Spinal cord (tissue), 10 donors: ENCODE measurements around the gene HACD2. TPM values are rescaled to one million over a fixed set of nuclear protein-coding genes. Genes with fewer than 3 reads are reported as not detected.

Experiments used
- DNase-seq, 6 donors: peaks; one replicate each; pipeline versions ENCODE4 v3.0.0 to v3.0.0-alpha.2; 2013 to 2015; ENCODE audit warnings: low spot score in 6 of 6, low read depth in 4 of 6
- H3K27ac ChIP-seq: one replicate; pipeline ENCODE4 v1.5.1; 2013; ENCODE audit warnings: low read depth, low read length, control low read depth
- H3K27me3 ChIP-seq: one replicate; pipeline ENCODE4 v1.6.1; 2013; ENCODE audit warnings: low read length; ENCODE audit not compliant: control insufficient read depth, insufficient read depth
- H3K36me3 ChIP-seq: one replicate; pipeline ENCODE4 v1.6.1; 2013; ENCODE audit warnings: low read length; ENCODE audit not compliant: control insufficient read depth, insufficient read depth
- H3K4me1 ChIP-seq: one replicate; pipeline ENCODE4 v1.6.1; 2013; ENCODE audit warnings: low read length; ENCODE audit not compliant: control insufficient read depth, insufficient read depth
- H3K4me3 ChIP-seq: one replicate; pipeline ENCODE4 v1.5.1; 2013; ENCODE audit warnings: low read depth, low read length, control low read depth
- H3K9me3 ChIP-seq: one replicate; pipeline ENCODE4 v1.6.1; 2013; ENCODE audit warnings: low read length; ENCODE audit not compliant: control insufficient read depth, insufficient read depth
- WGBS: methylation state at CpG from one replicate; pipeline ENCODE4 v1.1.5; 2013; ENCODE audit warnings: missing lambda C conversion rate; ENCODE audit not compliant: insufficient coverage; 5-methylcytosine and 5-hydroxymethylcytosine counted together
- polyA plus RNA-seq, 2 donors: library from polyadenylated mRNA; unstranded; fragments of 120-200 nt; gene quantifications; one replicate each; pipeline ENCODE4 v1.2.1, GENCODE V29; 2013; ENCODE audit not compliant: insufficient read length in 2 of 2
- total RNA-seq, 2 donors: library from RNA; depleted of rRNA in 1 of 2; stranded (reverse); fragments of 120-200 nt in 1 of 2; fragments of >200 nt in 1 of 2; gene quantifications; one replicate each; pipeline versions ENCODE4 v1.2.3 to v1.2.4, GENCODE V29; 2013 to 2014
- donor health status: healthy.

HACD2 gene
- total and polyA plus RNA-seq, 4 donors: 22.9 to 56.2 (median 33.5) TPM

DNA sequence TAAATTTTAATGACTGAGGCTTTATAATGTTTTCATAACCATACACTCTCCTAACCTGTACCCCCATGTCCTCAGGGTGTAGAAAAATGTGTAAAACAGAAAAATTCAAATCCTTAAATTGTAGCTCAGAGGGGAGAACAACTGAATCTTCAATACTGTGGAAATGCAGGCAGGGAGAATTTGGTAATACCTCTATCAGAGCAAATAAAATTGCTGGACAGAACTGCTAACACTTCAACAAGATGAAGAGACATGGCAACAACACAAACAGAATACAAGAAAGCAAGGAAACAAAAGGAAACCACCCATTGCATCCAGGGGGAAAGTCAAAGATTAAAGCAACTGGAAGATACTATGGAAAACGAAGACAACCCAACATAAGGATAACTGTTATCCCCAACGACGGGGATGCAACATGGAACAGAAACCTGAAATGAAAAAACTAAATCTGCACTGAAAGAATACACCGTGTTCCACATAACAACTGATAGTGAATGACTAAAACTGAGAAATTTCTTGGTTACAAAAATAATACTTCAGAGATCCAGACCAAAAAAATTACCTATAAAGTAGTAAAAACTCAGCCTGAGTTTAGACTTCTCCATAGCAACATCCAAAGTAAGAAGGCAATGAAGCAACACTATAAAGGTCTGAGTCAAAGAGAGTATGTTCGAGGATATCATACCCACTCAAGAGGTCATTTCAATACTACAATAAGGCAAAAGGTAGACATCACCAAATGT is 48.5 kb downstream of the HACD2 start:
- no CpG with 5 or more reads among the region's 5 CpGs for WGBS
- Histone ChIP-seq H3K36me3 (no peaks in the 10 kb centered on the region), H3K4me1 (no peaks in the 10 kb centered on the region), H3K4me3 (no peak overlapping the region), H3K27ac (no peak overlapping the region), H3K27me3 (no peaks in the 10 kb centered on the region), H3K9me3 (no peaks in the 10 kb centered on the region)
- no peak for DNase-seq

GRCh38 chr3:123535580-123535979 is 49.3 kb downstream of the HACD2 start:
- Histone ChIP-seq H3K9me3 (no peaks in the 10 kb centered on the region), H3K4me1 (no peaks in the 10 kb centered on the region), H3K27me3 (no peaks in the 10 kb centered on the region), H3K4me3 (no peak overlapping the region), H3K36me3 (no peaks in the 10 kb centered on the region), H3K27ac (no peak overlapping the region)
- WGBS: no CpG with 5 or more reads among the region's 1 CpG
- no peak for DNase-seq

DNA sequence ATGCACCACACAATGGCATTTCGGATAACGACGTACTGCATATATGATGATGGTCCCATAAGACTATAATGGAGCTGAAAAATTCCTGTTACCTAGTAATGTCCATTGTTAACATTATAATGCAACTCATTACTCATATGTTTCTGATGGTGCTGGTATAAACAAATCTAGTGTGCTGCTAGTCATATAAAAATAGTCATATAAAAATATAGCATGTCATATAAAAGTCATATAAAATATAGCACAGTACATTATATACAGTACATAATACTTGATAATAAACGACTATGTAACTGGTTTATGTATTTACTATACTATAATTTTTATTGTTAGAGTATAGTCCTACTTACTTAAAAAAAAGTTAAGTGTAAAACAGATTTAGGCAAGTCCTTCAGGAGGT is 50.6 kb downstream of the HACD2 start:
- Histone ChIP-seq H3K9me3 (no peaks in the 10 kb centered on the region), H3K36me3 (no peaks in the 10 kb centered on the region), H3K27me3 (no peaks in the 10 kb centered on the region), H3K4me3 (no peak overlapping the region), H3K4me1 (no peaks in the 10 kb centered on the region), H3K27ac (no peak overlapping the region)
- DNase-seq: no peak
- WGBS: no CpG with 5 or more reads among the region's 4 CpGs

- no peaks in the 10 kb centered on the region for H3K36me3 ChIP-seq
- H3K4me1 ChIP-seq: no peaks in the 10 kb centered on the region
- no peak overlapping the region for H3K4me3 ChIP-seq
- H3K9me3 ChIP-seq: no peaks in the 10 kb centered on the region
- 100% methylated on average over 1 of the region's 2 CpGs for WGBS
- H3K27ac ChIP-seq: no peak overlapping the region
- H3K27me3 ChIP-seq: no peaks in the 10 kb centered on the region
- DNase-seq: no peak
These were observed 51.2 kb downstream of the HACD2 start for GRCh38 chr3:123533554-123534159.

DNA sequence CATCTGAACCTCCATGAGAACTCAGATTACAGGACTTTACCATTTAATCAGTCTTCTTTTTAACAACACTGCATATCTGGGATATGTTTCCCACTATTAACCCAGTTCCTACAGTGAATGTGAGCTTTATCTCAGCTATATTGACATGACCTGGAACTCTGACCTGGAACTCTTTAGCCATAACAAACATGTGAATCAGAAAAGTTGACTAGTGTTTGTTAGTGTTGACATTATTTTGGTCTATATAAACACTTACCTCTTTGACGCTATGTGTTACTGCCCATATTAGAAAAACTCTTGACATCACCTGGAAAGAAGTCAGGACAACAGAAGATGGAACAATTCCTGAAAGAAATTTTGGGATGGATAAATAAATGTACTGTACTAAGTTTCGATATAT is 56.7 kb downstream of the HACD2 start:
- Histone ChIP-seq H3K4me3 (no peak overlapping the region), H3K4me1 (no peaks in the 10 kb centered on the region), H3K36me3 (no peaks in the 10 kb centered on the region), H3K27ac (no peak overlapping the region), H3K27me3 (no peaks in the 10 kb centered on the region), H3K9me3 (no peaks in the 10 kb centered on the region)
- no CpG with 5 or more reads among the region's 2 CpGs for WGBS
- no peak for DNase-seq

GRCh38 chr3:123527046-123527445 is 57.8 kb downstream of the HACD2 start:
- no peak overlapping the region for H3K4me3 ChIP-seq
- no peaks in the 10 kb centered on the region for H3K27me3 ChIP-seq
- H3K27ac ChIP-seq: no peak overlapping the region
- no peaks in the 10 kb centered on the region for H3K4me1 ChIP-seq
- WGBS: 100% methylated on average over 2 of the region's 3 CpGs
- H3K9me3 ChIP-seq: no peaks in the 10 kb centered on the region
- H3K36me3 ChIP-seq: peaks cover 4% of the 10 kb centered on the region
- DNase-seq: no peak

GRCh38 chr3:123526474-123526873 is 58.4 kb downstream of the HACD2 start:
- Histone ChIP-seq H3K27me3 (no peaks in the 10 kb centered on the region), H3K9me3 (no peaks in the 10 kb centered on the region), H3K4me1 (no peaks in the 10 kb centered on the region), H3K4me3 (no peak overlapping the region), H3K27ac (no peak overlapping the region), H3K36me3 (peaks cover 4% of the 10 kb centered on the region)
- DNase-seq: peak in 1 of 6 donors; percentile 35
- no CpG with 5 or more reads among the region's 1 CpG for WGBS

- no peak for DNase-seq
- H3K4me3 ChIP-seq: no peak overlapping the region
- H3K36me3 ChIP-seq: peaks cover 4% of the 10 kb centered on the region
- WGBS: 100% methylated on average over 1 of the region's 3 CpGs
- H3K27ac ChIP-seq: no peak overlapping the region
- H3K9me3 ChIP-seq: no peaks in the 10 kb centered on the region
- no peaks in the 10 kb centered on the region for H3K27me3 ChIP-seq
- H3K4me1 ChIP-seq: no peaks in the 10 kb centered on the region
These were observed 59.4 kb downstream of the HACD2 start for GRCh38 chr3:123525433-123525832.

DNA sequence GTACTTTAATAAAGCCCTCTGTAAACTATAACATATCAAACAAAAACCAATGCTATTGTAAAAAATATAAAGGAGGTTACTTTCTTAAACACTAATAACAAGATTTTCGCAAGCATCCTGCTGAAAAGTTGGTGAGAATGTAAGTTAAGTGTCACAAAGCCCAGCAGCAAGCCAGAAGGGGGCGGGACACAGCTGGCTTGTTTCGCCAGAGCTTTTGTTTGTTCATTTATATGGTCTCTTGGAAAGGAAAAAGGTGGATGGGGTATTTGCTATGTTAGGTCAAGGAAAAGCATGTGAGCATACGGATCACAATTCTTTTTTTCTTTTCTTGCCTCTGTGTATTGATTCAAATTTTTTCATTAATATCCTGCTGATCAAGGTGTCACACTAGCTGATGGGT is 59.9 kb downstream of the HACD2 start:
- WGBS: no CpG with 5 or more reads among the region's 4 CpGs

DNA sequence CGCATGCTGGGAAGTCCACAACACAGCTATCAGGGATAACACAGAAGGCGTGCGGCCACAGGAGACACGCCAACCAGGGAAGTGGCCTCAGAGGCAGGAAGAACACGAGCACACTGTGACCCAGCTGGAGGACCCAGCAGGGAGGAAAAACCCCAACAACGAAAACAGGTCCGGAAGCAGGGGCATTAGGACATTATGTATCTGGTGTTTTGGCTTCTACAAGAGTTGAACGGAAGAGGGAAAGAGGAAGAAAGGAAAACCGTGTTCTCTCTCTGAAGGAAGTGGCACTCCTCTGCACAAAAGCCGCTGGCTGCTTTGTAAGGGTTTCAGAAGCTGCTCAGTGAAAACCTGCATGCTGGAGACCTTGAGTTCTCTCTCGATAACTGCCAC is 61.8 kb downstream of the HACD2 start:
- Histone ChIP-seq H3K27me3 (no peaks in the 10 kb centered on the region), H3K36me3 (peaks cover 4% of the 10 kb centered on the region), H3K4me3 (no peak overlapping the region), H3K9me3 (no peaks in the 10 kb centered on the region), H3K4me1 (no peaks in the 10 kb centered on the region), H3K27ac (no peak overlapping the region)
- DNase-seq: no peak
- WGBS: 85% methylated on average over 8 of the region's 11 CpGs

More for the DNA sequence above, 59.9 kb downstream of the HACD2 start:
- Histone ChIP-seq H3K9me3 (no peaks in the 10 kb centered on the region), H3K27me3 (no peaks in the 10 kb centered on the region), H3K4me1 (no peaks in the 10 kb centered on the region), H3K36me3 (peaks cover 4% of the 10 kb centered on the region), H3K4me3 (no peak overlapping the region), H3K27ac (no peak overlapping the region)
- no peak for DNase-seq
